Activated CD4-positive, CD25-positive, alpha-beta regulatory T cell treated with anti-CD3 and anti-CD28 coated beads, Interleukin-2, amount 50 U/mL, for 24 hours (primary cell): Measurements from ENCODE around the gene ABCA4.

Experiments
- ATAC-seq, 2 donors: fragments of 150-1000 bp; cut with Tn5 transposase; one replicate each; pipeline ENCODE4 v1.10.0; 2021; ENCODE audit warnings: mild to moderate bottlenecking in 1 of 2, moderate library complexity in 1 of 2

ABCA4 gene

DNA sequence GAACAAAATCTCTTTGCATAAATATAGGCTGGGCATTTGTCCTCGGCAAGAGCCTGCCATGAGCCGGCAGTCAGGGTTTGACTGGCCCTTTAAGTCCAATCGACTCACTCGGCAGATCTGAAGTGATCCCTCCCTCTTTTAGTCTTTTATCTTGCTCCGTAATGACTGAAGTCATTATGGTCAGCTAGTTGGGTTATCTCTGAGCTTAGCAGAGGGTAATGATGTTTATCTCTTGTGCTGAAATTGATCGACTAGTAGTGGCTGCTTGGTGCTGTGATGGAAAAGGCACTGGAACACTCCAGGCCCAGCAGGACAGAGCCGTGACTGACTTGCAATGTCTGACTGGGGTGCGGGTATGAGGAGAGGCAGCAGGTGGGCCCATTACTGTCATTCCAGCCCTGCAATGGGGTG, 468 bp upstream of the ABCA4 start:
- no peak for ATAC-seq

DNA sequence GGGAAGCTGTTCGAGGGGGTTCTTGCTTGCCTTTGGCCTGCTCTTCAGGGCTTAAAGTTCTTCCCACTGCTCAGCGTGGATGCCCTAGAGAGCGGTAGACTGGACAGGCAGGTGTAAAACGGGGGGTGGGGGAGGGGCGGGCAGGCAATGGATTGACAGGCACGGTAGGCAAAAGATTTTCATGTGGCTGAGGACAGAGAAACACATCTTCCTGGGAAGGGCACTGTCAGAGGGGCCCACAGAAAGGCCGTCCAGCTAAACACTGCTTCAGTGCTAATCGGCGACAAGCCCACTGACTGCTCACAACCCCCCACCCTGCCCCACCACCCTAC, 412 bp downstream of the ABCA4 start:
- ATAC-seq: no peak

DNA sequence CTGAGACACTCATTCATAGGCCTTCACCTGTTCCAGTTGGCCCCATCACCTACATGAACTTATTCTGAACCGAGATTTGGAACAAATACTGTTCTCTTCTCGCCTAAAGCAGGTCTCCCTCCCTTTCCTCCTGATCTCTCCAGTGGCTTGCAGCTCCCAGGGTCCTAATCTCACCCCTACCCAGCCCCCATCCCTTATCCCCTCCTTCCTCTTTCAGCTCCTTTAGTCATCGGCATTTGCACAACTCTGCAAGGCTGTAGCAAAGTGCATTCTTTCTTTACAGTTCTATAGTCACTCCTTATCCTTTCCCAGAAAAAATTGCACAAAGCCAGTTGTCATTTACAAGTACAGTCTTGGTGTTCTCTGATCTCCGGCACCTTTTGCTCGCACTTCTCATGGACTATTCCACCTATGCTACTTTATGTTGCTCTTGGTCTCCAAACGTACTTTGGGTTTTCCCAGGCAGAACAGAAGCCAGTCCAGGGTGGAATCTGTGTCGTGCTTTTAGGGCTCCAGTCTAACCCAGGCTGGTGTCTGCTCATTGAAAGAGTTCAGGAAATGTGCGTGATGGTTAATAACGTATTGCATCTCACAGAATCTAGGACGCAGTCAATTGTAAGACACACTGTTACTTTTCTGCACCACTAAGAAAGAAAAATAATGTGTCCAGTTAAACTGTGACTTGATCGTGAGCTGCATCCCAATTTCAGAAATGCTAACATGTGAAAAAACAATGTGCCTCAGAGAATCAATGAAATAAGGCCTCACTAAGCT, 965 bp downstream of the ABCA4 start:
- ATAC-seq: no peak

DNA sequence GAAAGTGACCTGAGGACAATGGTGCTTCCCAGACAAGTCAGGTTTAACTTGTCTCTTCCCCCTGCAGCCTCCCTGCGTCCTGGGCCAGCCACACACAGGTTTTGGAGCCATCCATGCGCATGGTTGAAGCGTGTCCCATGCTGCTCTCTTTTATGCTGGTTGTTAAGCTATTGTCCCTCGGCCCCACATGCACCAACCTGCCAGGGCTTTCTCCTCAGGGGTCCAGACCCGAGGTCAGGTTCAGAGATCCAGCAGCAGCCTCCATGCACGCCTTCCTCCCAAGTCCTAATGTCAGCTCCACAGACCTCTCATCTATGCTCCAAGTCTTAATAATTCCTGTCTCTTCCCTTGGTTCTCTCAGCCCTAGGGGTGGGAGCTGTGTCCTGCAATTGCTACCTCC, 1.6 kb downstream of the ABCA4 start:
- ATAC-seq: no peak

DNA sequence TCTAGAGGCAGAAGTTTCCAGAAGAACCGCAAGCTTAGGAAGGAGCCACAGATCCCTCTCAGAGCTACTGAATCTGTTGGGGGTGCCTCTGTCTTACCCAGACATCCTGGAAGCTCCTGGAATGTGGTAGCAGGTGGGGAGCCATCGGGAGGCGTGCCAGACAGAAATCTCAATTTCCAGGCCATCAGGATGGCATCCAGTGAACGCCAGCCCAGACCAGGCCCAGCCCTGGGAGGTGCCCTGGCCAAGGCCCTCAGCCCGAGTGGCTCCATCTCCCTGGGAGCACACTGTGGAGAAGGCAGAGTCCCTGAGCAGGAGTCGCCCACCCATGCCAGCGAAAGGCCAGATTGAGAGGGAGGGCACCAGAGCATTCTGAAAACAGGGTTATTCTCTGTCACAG, 2.5 kb downstream of the ABCA4 start:
- ATAC-seq: no peak

DNA sequence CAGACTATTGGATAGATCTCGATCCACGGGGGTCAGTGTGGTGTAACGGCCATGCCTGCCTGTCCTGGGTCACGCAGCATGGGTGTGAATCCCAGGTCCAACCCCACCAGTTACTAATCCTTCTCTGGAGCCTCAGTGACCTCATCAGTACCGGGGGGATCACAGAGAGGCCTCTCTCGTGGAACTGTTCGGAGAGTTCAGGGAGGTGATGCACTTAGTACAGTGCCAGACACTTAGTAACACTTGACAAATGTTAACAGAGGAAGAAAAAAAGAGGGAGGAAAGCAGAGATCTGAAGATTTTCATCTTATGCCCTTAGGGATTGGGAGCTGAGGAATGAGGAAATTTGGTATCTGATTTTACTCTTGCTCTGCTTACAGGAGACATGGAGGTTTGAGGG, 2.9 kb downstream of the ABCA4 start:
- ATAC-seq: no peak

DNA sequence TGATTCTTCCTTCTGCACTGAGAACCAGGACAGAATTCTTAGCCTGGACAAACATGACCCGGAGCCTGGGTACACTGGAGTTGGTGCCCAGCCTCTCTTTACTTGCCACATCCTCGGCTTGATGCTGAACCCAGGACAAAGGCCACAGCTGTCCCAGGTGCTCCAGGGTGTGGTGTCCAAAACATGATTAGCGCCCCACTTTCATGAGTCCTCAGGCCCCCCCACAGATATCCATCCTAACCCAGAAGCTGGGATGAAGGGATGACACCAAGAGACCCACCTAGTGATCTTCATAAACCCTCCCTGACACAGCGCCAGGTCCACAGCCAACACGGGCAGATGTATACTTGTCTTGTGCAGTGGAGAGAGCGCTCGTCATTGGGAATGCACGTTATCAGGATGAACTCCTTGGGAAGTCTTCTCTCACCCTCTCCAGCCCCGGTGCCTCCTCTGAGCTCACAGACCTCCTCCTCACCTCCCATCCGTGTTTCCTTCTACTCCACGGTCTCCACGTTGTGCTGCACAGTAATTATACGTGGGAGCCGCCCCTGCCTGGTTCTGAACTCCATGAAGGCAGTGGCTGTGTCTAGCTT, 3.6 kb downstream of the ABCA4 start:
- no peak for ATAC-seq

DNA sequence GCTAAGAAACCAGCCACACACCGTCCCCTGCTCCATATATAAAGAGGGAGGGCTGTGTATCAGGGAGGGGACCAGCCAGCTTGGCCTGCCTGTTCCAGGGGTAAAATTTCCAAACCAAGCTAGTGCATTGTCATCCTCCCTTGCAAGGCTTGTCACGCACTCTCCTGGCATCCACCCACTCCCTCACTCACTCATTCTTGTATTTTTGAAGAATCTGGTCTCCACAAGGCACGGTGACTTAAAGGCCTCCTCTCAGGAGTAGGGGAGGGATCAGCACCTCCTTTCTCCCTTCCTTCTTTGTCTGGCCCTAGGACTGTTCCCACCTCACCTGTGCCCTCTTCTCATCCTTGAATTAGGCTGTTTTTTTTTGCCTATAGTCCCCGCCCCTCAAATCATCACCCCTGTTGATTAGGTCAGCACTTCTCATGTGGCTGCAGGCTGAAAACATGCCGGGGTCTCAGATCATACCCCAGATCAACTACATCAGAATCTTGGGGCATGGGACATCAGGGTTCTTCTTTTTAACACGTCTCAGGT, 5.0 kb downstream of the ABCA4 start:
- no peak for ATAC-seq

DNA sequence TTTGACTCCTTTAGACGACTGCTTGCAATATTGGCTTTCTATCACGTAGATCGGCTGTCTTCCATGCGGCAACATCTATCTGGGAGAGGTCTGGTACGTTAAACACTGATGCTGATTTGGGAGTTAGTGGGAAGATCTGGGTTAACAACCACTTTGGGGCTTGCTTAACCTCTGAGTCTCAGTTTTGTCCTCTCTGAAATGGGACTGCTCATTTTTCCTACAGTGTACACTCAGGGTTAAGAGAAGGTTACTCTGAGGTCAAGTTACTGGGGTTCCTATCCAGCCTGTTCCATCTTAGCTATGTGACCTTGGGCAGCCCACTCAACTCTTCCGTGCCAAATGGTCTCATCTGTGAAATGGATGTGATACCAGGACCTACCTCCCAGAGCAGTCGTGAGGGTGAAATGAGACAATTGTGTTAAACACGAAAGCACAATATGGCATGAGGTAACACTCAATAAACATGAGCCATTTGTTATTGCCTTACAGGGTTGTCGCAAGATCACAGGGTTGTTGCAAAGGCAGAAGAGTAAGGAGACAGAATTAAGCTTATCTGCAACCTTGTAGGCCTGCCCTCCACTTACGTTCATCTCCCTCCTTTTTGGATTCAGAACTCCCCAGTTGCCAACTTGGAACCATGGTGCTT, 5.6 kb downstream of the ABCA4 start:
- no peak for ATAC-seq

DNA sequence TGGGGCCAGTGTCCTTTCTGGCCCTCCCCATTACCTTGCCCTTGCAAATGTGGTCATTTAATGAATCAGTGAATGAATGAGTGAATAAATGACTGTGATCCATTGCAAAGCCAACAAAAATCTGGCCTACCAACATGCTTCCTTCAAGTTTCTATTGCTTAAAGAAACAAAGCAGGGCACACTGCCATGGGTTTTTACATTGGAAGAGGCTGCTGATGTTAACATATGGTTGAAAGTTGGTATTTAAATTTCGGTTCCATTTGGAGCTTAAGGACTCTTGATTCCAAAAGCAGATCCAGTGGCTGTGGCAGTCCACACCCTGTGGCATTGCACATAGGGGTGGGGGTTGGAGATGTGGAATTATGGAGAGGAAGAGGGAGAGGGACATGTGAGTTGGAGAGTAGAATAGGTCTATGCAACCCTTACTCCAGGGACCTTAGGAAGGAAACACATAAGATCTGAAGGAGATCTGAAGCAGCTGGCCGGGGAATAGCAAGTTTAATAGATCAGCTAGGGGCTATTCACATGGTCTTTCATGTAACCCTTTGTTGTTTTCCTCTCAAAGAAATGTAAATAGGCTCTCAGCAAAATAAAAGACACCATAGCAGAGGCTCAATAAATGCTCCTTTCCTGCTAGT, 7.2 kb downstream of the ABCA4 start:
- no peak for ATAC-seq

DNA sequence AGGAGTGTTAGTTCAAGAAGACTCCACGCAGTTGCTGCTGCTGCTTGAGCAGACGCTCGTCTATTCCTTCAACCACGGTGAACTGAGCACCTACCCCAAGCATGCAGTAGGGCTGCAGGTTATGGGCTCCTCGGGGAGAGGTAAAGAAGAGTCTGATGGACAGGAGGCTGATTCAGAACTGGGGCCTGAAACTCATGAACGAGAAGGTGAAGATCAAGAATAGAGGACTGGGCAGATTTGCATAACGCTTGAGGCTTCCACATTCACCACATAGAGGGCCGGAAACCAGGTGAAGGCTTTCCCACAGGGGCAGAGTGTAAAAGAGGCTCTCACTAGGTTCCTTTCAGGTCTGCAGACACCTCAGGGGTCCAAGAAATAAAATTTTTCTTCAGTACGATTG, 9.1 kb downstream of the ABCA4 start:
- ATAC-seq: no peak

DNA sequence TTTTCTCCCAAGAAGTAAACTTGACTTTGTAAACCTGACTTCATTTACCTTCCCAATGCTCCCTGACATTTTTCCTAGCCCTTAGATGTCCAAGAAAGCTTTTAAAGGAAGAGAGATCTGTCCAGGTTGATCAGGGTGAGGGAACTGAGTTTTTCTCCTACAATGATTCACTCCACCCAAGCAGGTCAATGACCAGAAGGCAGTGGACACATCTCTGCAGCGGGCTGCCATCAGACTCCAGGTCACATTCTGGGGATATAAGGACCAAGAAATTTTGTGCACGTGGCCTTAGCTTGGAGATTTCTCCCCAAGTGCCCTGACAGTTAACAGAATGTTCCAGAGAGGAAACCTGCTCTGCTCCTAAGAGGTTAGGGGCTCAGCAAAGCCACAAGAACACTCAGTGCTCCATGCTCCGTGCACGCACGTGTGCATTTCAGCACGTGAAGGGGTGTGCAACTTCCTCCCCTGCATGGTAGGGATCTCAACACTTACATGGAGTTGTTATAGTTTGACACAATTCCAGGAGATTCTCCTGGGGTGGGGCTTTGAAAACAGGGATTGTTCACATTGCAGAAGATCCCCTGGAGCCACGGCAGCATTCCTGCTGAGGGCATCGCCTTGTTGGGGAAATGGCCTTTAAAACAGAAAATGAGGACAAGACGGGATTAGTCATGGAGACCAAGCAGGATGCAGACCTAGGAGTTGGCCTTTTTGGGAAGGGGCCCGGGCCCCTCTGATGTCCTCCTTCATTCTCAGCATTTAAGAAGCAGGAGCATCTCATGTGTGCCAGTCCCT, 9.8 kb downstream of the ABCA4 start:
- ATAC-seq: no peak

DNA sequence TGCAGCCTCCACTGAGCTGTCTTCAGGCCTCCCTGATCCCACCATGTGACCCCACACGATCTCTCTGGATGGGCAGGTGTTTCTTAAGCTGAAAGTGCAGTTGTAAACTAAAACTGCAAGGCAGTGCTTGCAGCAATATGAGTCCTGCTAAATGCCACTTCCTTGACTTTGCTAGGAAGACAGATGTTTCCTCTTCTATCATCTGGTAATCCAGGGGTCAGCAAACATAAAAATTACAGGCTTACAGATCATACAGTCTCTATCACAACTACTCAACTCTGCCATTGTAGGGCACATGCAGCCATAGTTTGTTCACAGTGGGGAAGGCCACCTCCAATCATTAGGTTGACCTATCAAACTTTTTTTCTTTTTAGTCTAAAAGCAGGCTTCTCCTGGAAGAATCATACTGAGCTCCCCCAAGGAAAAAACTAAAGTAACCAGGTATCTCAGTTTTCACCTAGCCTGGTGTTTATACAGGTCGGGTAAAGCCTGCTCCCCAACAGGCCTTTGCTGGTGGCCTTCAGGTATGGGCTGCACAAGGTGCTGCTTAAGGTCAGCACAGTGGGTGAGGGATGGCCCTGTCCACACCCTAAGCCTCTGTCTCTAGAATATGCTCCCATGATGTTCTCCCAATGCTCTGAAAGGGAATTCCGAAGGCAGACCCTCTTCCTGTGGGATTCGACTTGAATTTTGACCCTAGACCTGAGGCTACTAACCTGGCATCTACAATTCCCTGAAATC, 10.8 kb downstream of the ABCA4 start:
- no peak for ATAC-seq

DNA sequence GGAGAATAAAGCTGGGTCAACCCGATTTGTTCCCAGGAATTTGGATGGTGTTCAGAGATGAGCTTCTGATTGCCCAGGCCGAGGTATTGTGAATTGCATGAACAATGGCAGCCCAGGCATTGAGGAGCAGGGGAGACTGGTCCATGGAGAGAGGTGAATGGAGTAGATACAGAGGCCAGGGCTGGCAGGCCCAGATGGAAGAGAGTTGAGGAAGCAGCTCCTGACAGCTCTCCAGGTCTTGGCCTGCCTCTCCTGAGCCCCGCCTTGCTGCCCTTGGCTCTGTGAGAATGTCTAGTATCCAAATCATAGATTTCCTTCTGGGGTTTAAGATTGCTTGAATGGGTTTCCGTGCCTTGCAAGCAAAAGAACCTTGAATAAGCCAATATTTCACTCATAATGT, 11.5 kb downstream of the ABCA4 start:
- no peak for ATAC-seq

DNA sequence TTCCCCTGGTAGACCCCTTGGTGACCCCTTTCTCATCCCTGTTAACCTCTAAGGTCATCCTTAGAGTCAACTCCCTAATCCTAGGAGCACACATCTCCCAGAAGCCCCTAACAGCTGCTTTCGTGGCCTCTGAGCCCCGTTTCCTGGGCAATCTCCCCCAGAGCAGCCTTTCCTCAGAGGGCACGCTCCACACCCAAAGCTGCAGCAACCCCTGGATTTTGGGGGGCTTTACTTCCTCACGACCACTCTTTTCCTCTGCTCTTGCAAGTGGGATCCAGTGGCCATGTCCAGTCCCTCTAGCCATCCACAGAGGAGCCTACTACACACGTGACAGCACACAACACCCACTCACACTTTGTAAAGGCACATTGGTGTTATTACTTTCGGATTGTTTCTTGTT, 13.8 kb downstream of the ABCA4 start:
- no peak for ATAC-seq

DNA sequence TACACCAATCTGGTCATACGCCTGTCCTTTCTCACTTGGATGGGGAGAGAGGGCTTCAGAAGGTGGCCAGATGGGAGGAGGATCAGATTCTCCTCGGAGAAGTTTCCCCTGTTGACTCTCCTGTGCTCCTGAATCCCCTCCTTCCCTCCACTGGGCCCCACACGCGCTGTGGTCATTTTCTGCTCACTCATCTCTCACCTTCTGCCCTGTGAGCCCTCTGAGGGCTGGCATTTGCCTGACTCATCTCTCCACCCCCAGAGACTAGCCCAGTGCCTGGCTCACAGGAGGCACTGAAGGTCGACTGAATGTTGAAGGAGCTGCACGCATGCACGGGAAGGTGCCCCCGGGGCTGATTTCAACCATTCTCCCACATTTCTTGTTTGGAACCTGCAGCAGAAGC, 14.2 kb downstream of the ABCA4 start:
- no peak for ATAC-seq

DNA sequence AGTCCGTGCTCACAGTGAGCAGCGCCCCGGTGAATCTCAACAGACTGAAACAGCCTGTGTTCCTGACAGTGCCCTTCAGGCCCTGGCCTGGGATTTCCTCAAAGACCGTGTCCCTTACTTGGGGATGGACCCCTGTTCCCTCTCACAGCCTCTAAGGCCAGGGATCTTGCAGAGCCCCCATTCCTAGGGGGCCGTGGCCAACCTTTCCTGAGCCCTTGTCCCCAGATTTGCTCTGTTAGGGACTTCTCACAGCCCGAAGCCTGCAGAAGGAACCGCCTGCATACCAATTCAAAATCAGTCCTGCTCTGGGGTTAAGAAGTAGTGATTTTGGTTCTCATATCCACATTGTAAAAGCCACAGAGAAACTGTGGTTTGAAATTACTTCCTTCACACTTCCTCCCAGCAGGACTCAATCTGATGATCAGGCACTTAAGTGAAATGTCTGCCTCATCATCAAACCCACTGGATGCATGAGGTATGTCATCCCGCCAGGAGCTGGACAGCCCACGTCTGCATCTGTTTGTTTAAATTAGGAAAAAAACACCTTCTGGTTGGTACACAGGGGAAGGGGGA, 14.9 kb downstream of the ABCA4 start:
- no peak for ATAC-seq

DNA sequence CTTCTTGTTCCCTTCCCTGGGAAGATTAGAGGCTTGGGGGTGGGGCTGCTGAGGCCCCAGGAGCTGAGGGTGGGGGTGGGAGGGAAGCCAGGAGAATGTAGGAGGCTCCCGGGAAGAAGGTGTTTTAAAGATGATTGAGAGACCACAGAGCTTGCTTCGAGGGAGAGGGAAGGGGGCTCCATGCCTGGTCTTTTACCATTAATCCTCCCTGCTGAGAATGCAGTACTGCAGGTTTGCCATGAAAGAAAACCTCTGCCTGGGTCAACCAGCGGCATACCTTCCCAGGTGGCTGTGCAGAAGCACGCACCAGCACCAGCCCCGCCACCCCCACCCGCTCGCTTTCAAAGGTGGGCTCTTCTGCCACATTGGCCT, 15.4 kb downstream of the ABCA4 start:
- no peak for ATAC-seq

DNA sequence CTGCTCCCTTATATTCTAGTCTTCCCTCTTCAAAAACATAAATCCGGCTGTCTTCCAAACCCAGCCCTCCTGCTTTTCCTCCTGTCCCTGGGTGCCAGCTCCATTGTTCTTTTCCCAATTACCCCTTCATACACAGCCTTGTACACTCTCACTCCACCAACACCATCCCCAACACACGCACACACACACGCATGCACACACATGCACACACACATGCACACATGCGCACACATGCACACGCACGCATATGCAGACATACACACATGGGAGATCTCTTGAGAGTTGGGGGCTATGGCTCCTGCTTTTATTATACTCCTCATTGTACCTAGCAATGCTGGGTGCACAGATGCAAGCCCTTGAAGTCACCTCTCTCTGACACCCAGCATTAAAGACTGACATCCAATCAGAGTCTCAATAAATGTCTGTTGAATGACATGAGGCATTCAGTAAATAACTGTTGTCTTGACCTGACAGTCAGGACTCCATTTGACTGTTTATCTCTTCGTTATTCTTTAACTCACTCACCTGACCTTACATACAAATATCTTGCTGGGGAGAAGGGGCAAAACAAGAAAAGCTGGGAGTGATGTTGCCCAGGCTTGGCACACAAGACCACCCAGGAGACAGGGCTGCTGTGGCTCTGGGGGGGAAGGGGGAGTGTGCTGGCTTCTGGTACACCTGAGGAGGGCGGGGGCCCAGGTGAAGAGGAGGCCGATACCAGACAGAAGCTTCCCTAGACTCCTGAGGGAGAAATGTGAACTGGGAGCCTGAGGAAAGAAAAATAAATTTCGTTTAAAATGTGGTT, 16.0 kb downstream of the ABCA4 start:
- no peak for ATAC-seq

DNA sequence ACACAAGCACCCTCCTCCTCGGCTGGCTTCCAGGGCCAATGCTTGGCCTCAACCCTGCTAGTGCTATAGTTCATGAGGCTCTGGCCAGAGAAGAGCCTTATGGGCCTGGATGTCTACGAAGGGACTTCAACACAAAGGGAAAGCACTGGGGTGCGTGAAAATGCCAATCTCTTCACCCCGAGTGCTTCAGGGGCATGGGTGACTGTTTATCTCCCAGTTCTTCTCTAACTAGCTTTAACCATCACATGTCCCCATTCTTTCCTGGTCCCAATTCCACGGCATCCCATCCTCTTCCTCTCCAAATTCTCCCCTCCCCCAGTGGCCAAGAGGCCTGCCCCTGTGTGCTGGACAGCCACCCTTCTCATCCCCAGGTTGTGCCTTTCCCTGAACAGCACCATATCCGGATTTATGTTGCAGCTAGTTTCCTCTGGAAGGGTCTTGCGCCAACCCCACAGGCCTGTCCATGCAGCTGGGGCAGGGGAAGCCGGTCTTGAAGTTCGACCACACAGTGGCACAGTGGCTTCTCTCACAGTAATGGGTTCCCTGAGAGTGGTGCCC, 16.7 kb downstream of the ABCA4 start:
- no peak for ATAC-seq

DNA sequence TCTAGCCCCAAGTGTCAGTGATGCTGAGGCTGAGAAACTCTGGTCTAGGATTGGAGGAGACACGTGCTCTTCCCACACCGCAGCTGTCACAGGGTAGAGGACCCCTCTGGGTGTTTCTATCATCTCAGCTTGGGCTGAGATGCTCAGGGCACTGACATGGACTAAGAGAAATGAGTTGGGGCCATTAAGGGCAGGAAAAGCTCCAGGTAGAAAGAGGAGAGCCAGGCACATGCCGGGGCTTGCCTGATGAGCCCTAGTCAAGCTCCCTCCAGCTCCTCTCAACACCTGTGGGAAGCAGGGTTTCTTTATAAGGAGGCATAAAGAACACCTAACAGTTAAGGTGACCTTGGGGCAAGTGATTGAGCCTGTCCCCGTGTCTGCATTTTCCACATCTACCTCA, 17.3 kb downstream of the ABCA4 start:
- no peak for ATAC-seq
